ENCODE measurements around the gene ASB3.

DNA sequence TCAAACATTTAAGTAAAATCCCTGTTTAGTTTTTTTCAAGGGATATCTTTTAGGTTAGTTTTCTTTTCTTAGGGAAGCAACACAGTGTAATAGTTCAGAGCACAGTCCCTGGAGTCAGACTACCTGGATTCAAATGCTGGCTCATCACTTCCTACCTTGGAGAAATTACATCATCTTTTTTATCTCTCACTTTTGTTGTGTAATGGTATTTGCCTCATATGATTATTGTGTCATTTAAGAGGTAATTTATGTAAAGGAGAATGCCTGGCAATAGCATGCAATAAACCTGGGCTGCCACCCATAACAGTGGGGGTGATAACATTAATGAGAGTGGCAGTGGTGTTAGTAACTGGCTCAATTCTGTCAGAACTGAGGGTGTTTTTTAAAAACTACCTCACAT lies 26.4 kb upstream of the ASB3 start:
- TF ChIP-seq, protein P1, sequence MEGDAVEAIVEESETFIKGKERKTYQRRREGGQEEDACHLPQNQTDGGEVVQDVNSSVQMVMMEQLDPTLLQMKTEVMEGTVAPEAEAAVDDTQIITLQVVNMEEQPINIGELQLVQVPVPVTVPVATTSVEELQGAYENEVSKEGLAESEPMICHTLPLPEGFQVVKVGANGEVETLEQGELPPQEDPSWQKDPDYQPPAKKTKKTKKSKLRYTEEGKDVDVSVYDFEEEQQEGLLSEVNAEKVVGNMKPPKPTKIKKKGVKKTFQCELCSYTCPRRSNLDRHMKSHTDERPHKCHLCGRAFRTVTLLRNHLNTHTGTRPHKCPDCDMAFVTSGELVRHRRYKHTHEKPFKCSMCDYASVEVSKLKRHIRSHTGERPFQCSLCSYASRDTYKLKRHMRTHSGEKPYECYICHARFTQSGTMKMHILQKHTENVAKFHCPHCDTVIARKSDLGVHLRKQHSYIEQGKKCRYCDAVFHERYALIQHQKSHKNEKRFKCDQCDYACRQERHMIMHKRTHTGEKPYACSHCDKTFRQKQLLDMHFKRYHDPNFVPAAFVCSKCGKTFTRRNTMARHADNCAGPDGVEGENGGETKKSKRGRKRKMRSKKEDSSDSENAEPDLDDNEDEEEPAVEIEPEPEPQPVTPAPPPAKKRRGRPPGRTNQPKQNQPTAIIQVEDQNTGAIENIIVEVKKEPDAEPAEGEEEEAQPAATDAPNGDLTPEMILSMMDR (conservative IDR thresholded peaks at IDR 0.05; ENCODE audit: low read length): no peak
- no peak for TF ChIP-seq EZH2phosphoT487 (IDR thresholded peaks at IDR 0.05; ENCODE audit: borderline replicate concordance, low read depth, low read length)

Data from OCI-LY7 (cell line).